ENCODE results near the gene ANKRD33B. TPM values are rescaled to one million over a fixed set of nuclear protein-coding genes. Genes with fewer than 3 reads are reported as not detected.

Gene ANKRD33B
- total and polyA plus RNA-seq, 9 of the 15 experiments (the other 6 are each of a cell fraction or from before 2014, with no cell fraction given), result 0.10 to 1.7 (median 0.40) TPM

GRCh38 chr5:10595672-10596309 lies 31.9 kb downstream of the ANKRD33B start (continued):
- TF ChIP-seq ZBTB9 (CRISPR knock-in tag; IDR thresholded peaks at IDR 0.05) (0 out of 2 replicates have a peak, but pooled peaks have one; percentile 55), NKRF (IDR thresholded peaks at IDR 0.05; ENCODE audit: borderline replicate concordance) (no peak), ZFX (CRISPR knock-in tag; IDR thresholded peaks at IDR 0.05) (no peak), ZNF395 (CRISPR knock-in tag; IDR thresholded peaks at IDR 0.05) (no peak), HNRNPH1 (optimal IDR thresholded peaks at IDR 0.05; ENCODE audit: low read depth, low read length) (no peak), GATAD2B (IDR thresholded peaks at IDR 0.05; ENCODE audit: borderline replicate concordance) (no peak; the same call in 1 of the 2 replicates), PRMT5 (CRISPR knock-in tag; IDR thresholded peaks at IDR 0.05) (no peak), JUND (IDR thresholded peaks at IDR 0.05; ENCODE audit: borderline replicate concordance, low read depth, low read length) (peak; percentile 92), JUND (tag; IDR thresholded peaks at IDR 0.05; ENCODE audit: borderline replicate concordance, low read depth, low read length) (peak; percentile 93; the same call in 2 of the 3 replicates), POLR2A (conservative IDR thresholded peaks at IDR 0.05) (no peak), ZNF785 (CRISPR knock-in tag; IDR thresholded peaks at IDR 0.05) (no peak), ZNF224 (CRISPR knock-in tag; IDR thresholded peaks at IDR 0.05) (no peak), EP300 (IDR thresholded peaks at IDR 0.05; ENCODE audit: low read length) (peak; percentile 56), RUNX1 (IDR thresholded peaks at IDR 0.05; ENCODE audit: low read depth) (no peak), KLF1 (tag; IDR thresholded peaks at IDR 0.05) (no peak), SIN3A (IDR thresholded peaks at IDR 0.05; ENCODE audit: borderline replicate concordance in 2 of 2, control insufficient read depth in 1 of 2, low read depth in 2 of 2, low read length in 2 of 2) (no peak), SMC3 (conservative IDR thresholded peaks at IDR 0.05; ENCODE audit: insufficient read depth, low read depth, low read length) (no peak), CBX3 (IDR thresholded peaks at IDR 0.05; ENCODE audit: borderline replicate concordance in 1 of 2, low read length in 2 of 2) (no peak), ZEB2 (IDR thresholded peaks at IDR 0.05) (peak; percentile 49; the same call in 1 of the 2 replicates), PHB (CRISPR knock-in tag; IDR thresholded peaks at IDR 0.05) (no peak), ZNF551 (CRISPR knock-in tag; IDR thresholded peaks at IDR 0.05) (no peak), GABPB2 (CRISPR knock-in tag; conservative IDR thresholded peaks at IDR 0.05) (no peak), RFX7 (CRISPR knock-in tag; IDR thresholded peaks at IDR 0.05) (no peak)
- TF ChIP-seq, protein P1, sequence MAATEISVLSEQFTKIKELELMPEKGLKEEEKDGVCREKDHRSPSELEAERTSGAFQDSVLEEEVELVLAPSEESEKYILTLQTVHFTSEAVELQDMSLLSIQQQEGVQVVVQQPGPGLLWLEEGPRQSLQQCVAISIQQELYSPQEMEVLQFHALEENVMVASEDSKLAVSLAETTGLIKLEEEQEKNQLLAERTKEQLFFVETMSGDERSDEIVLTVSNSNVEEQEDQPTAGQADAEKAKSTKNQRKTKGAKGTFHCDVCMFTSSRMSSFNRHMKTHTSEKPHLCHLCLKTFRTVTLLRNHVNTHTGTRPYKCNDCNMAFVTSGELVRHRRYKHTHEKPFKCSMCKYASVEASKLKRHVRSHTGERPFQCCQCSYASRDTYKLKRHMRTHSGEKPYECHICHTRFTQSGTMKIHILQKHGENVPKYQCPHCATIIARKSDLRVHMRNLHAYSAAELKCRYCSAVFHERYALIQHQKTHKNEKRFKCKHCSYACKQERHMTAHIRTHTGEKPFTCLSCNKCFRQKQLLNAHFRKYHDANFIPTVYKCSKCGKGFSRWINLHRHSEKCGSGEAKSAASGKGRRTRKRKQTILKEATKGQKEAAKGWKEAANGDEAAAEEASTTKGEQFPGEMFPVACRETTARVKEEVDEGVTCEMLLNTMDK (IDR thresholded peaks at IDR 0.05; ENCODE audit: borderline replicate concordance, insufficient read depth, low read depth, low read length, poor library complexity, severe bottlenecking), result no peak

Data from K562 (cell line).